Measurements from ENCODE around the gene SCUBE2. TPM values are rescaled to one million over a fixed set of nuclear protein-coding genes. Genes with fewer than 3 reads are reported as not detected.

The SCUBE2 gene
- total RNA-seq, 1 donor from 2014 or later = 1.2 TPM

Small RNA genes within 50 kb of the gene (microRNA-seq; reads per million reads assigned to microRNA genes)
- gene MIR5691 (ENCODE audit: borderline number of aligned reads, unreplicated experiment) = not detected

Other genes with a start within 250 kb of the SCUBE2 start
- gene AKIP1, start 180.4 kb downstream of the SCUBE2 start, total RNA-seq = 15.7 and 16.5 TPM in 2 replicates
- not detected in 2 replicates for gene C11orf16, start 158.7 kb downstream of the SCUBE2 start, total RNA-seq
- gene ASCL3, start 148.6 kb downstream of the SCUBE2 start, total RNA-seq = not detected in 2 replicates
- gene TMEM9B, start 127.2 kb downstream of the SCUBE2 start, total RNA-seq = 20.4 and 21.2 TPM in 2 replicates
- 0.33 and 0.65 TPM in 2 replicates for gene NRIP3, start 87.6 kb downstream of the SCUBE2 start, total RNA-seq
- 74.6 and 75.3 TPM in 2 replicates for gene DENND5A, start 173.8 kb upstream of the SCUBE2 start, total RNA-seq
- gene TMEM41B, start 223.0 kb upstream of the SCUBE2 start, total RNA-seq = 51.8 and 52.3 TPM in 2 replicates

Measured in progenitor cell of endocrine pancreas (in vitro differentiated cells).